Neural cell (in vitro differentiated cells): ENCODE measurements around the gene WDR7. TPM values are rescaled to one million over a fixed set of nuclear protein-coding genes. Genes with fewer than 3 reads are reported as not detected.

ENCODE experiments used
- H2AFZ ChIP-seq: fragments of 200-600, 300-800 bp; sonication (generic), shearing (Covaris generic); 2 replicates; pipeline ENCODE4 v1.6.0; 2014; ENCODE audit warnings: low read depth, mild to moderate bottlenecking, antibody characterized with exemption, low read length, moderate library complexity
- H3F3A ChIP-seq: fragments of 200-600 bp; shearing (Covaris generic); 2 replicates; pipeline ENCODE4 v1.6.1; 2016; ENCODE audit warnings: mild to moderate bottlenecking, moderate library complexity, mixed read lengths, antibody characterized with exemption, low read length; ENCODE audit not compliant: insufficient read depth, poor library complexity, severe bottlenecking
- H3K27ac ChIP-seq: fragments of 200-600, 300-800 bp; sonication (generic), shearing (Covaris generic); 2 replicates; pipeline ENCODE4 v1.5.1; 2014; ENCODE audit warnings: mild to moderate bottlenecking, low read length, moderate library complexity
- H3K27me3 ChIP-seq: fragments of 300-800, 200-600 bp; sonication (generic), shearing (Covaris generic); 2 replicates; pipeline ENCODE4 v1.6.0; 2014; ENCODE audit warnings: mild to moderate bottlenecking, low read depth, low read length, moderate library complexity; ENCODE audit not compliant: insufficient read depth
- H3K36me3 ChIP-seq: fragments of 300-800, 200-600 bp; sonication (generic), shearing (Covaris generic); 2 replicates; pipeline ENCODE4 v1.5.1; 2014; ENCODE audit warnings: mild to moderate bottlenecking, antibody characterized with exemption, low read length, moderate library complexity; ENCODE audit not compliant: insufficient read depth
- H3K4me2 ChIP-seq: fragments of 300-800, 200-600 bp; sonication (generic), shearing (Covaris generic); 2 replicates; pipeline ENCODE4 v1.6.0; 2014; ENCODE audit warnings: mild to moderate bottlenecking, low read length
- H3K4me3 ChIP-seq: fragments of 300-800, 200-600 bp; sonication (generic), shearing (Covaris generic); 2 replicates; pipeline ENCODE4 v1.5.1; 2014; ENCODE audit warnings: mild to moderate bottlenecking, low read length, moderate library complexity
- H3K79me2 ChIP-seq: fragments of 200-600 bp; shearing (Covaris generic); replicated peaks from 2 replicates; pipeline ENCODE4 v1.6.0; 2014; ENCODE audit warnings: mild to moderate bottlenecking, low read length, moderate library complexity; ENCODE audit not compliant: insufficient read depth
- H3K9ac ChIP-seq: fragments of 300-800, 200-600 bp; sonication (generic), shearing (Covaris generic); 2 replicates; pipeline ENCODE4 v1.6.1; 2016; ENCODE audit warnings: mild to moderate bottlenecking, low read length, mixed read lengths
- H3K9me2 ChIP-seq: fragments of 200-600 bp; shearing (Covaris generic); 2 replicates; pipeline ENCODE4 v1.6.1; 2016; ENCODE audit warnings: mild to moderate bottlenecking, low read length, mixed read lengths; ENCODE audit not compliant: insufficient read depth
- H3K9me3 ChIP-seq: fragments of 200-600, 300-800 bp; sonication (generic), shearing (Covaris generic); 2 replicates; pipeline ENCODE4 v1.6.1; 2016; ENCODE audit warnings: mild to moderate bottlenecking, mixed run types, low read length, moderate library complexity, mixed read lengths
- H4K20me1 ChIP-seq: fragments of 200-600 bp; shearing (Covaris generic); 2 replicates; pipeline ENCODE4 v1.6.1; 2016; ENCODE audit warnings: mild to moderate bottlenecking, mixed run types; ENCODE audit not compliant: insufficient read depth
- EP300 ChIP-seq: fragments of 450-650 bp; conservative IDR thresholded peaks from 2 replicates; pipeline ENCODE4 v1.6.1; 2014; ENCODE audit warnings: antibody characterized with exemption, mild to moderate bottlenecking, moderate library complexity; ENCODE audit not compliant: poor library complexity, severe bottlenecking
- EZH2 ChIP-seq: fragments of 200-600, 300-800 bp; shearing (Covaris generic), sonication (generic); IDR thresholded peaks from 2 replicates; pipeline ENCODE4 v1.6.1; 2014; ENCODE audit warnings: antibody characterized with exemption, low read length, borderline replicate concordance, mild to moderate bottlenecking; ENCODE audit not compliant: insufficient read depth, poor library complexity, severe bottlenecking
- MXI1 ChIP-seq: fragments of 450-650 bp; conservative IDR thresholded peaks from 2 replicates; pipeline ENCODE4 v1.6.1; 2014; ENCODE audit warnings: antibody characterized with exemption, mild to moderate bottlenecking; ENCODE audit not compliant: poor library complexity, severe bottlenecking
- POLR2AphosphoS5 ChIP-seq: IDR thresholded peaks from 2 replicates; pipeline ENCODE4 v1.6.1; 2012
- RAD21 ChIP-seq: fragments of 450-650 bp; conservative IDR thresholded peaks from 2 replicates; pipeline ENCODE4 v1.6.1; 2014; ENCODE audit warnings: antibody characterized with exemption, mild to moderate bottlenecking, moderate library complexity
- SMC3 ChIP-seq: fragments of 450-650 bp; conservative IDR thresholded peaks from 2 replicates; pipeline ENCODE4 v1.6.1; 2014; ENCODE audit warnings: antibody characterized with exemption, mild to moderate bottlenecking, moderate library complexity; ENCODE audit not compliant: poor library complexity
- TAF1 ChIP-seq: IDR thresholded peaks from 2 replicates; pipeline ENCODE4 v1.6.1; 2012; ENCODE audit warnings: low read depth
- polyA plus RNA-seq: library from polyadenylated mRNA; depleted of rRNA; stranded (reverse); fragments of >200 nt; gene quantifications from 2 replicates; pipeline ENCODE4 v1.2.3, GENCODE V29; 2014
- TF ChIP-seq, protein P1 (sequence below): fragments of 450-650 bp; IDR thresholded peaks from 2 replicates; pipeline ENCODE4 v1.5.1; 2014; ENCODE audit warnings: antibody characterized with exemption, mild to moderate bottlenecking, moderate library complexity; ENCODE audit not compliant: poor library complexity, severe bottlenecking
- TF ChIP-seq, protein P2 (sequence below): IDR thresholded peaks from 2 replicates; pipeline ENCODE4 v1.6.1; 2012; ENCODE audit warnings: borderline replicate concordance

The WDR7 gene
- polyA plus RNA-seq, 1 donor from 2014 or later: 15.1 TPM

DNA sequence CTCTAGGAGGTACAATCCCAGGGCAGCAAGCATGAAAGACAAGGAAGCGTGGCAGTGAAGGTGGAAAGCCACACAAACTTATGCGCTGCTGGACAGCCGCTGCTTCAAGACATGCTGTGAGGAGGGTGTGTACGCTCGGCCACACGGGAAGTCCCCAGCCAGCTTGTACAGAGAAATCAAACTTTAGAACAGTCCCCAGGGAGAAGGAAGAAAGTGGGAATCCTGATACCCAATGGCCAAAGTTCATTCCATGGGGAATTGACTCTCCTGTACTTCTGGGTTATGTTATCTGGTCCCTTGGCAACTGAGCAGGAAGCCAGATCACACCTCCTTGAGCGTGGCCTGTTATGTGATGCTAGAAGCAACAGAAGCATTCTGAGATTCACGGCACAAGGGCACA lies 409.7 kb downstream of the WDR7 start:
- Histone ChIP-seq H3F3A (no peaks in the 10 kb centered on the region), H3K4me2 (no peak overlapping the region), H3K9me2 (no peaks in the 10 kb centered on the region), H2AFZ (no peak overlapping the region), H3K9ac (no peak overlapping the region), H3K27me3 (no peaks in the 10 kb centered on the region), H4K20me1 (no peaks in the 10 kb centered on the region), H3K27ac (no peak overlapping the region), H3K79me2 (no peaks in the 10 kb centered on the region), H3K9me3 (no peaks in the 10 kb centered on the region), H3K4me3 (no peak overlapping the region), H3K36me3 (no peaks in the 10 kb centered on the region)
- TF ChIP-seq SMC3: no peak
- TF ChIP-seq, protein P1, sequence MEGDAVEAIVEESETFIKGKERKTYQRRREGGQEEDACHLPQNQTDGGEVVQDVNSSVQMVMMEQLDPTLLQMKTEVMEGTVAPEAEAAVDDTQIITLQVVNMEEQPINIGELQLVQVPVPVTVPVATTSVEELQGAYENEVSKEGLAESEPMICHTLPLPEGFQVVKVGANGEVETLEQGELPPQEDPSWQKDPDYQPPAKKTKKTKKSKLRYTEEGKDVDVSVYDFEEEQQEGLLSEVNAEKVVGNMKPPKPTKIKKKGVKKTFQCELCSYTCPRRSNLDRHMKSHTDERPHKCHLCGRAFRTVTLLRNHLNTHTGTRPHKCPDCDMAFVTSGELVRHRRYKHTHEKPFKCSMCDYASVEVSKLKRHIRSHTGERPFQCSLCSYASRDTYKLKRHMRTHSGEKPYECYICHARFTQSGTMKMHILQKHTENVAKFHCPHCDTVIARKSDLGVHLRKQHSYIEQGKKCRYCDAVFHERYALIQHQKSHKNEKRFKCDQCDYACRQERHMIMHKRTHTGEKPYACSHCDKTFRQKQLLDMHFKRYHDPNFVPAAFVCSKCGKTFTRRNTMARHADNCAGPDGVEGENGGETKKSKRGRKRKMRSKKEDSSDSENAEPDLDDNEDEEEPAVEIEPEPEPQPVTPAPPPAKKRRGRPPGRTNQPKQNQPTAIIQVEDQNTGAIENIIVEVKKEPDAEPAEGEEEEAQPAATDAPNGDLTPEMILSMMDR: no peak
- TF ChIP-seq EP300: no peak
- no peak for TF ChIP-seq POLR2AphosphoS5
- TF ChIP-seq, protein P2, sequence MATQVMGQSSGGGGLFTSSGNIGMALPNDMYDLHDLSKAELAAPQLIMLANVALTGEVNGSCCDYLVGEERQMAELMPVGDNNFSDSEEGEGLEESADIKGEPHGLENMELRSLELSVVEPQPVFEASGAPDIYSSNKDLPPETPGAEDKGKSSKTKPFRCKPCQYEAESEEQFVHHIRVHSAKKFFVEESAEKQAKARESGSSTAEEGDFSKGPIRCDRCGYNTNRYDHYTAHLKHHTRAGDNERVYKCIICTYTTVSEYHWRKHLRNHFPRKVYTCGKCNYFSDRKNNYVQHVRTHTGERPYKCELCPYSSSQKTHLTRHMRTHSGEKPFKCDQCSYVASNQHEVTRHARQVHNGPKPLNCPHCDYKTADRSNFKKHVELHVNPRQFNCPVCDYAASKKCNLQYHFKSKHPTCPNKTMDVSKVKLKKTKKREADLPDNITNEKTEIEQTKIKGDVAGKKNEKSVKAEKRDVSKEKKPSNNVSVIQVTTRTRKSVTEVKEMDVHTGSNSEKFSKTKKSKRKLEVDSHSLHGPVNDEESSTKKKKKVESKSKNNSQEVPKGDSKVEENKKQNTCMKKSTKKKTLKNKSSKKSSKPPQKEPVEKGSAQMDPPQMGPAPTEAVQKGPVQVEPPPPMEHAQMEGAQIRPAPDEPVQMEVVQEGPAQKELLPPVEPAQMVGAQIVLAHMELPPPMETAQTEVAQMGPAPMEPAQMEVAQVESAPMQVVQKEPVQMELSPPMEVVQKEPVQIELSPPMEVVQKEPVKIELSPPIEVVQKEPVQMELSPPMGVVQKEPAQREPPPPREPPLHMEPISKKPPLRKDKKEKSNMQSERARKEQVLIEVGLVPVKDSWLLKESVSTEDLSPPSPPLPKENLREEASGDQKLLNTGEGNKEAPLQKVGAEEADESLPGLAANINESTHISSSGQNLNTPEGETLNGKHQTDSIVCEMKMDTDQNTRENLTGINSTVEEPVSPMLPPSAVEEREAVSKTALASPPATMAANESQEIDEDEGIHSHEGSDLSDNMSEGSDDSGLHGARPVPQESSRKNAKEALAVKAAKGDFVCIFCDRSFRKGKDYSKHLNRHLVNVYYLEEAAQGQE: no peak
- TF ChIP-seq RAD21: no peak
- no peak for TF ChIP-seq EZH2
- no peak for TF ChIP-seq MXI1
- no peak for TF ChIP-seq TAF1

DNA sequence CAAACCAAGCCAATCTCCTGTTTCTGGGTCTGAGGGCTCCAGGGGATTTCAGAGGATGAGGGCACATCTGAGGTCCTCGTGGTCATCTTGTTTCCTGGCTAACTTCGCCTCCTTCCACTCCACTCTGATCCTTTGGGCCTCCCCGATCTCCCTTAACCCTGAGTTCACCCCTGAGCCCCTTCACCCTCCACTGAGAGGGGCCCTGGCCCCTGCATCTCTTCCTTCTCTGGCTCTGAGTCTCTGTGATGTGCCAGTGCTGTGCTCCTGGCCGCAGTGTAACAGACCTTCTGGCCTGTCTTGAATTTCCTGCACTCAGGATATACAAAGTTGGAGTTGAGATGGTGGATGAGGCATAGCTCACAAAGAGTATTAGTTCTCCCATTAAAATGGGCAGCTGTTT lies 411.0 kb downstream of the WDR7 start:
- H3K9me2 ChIP-seq: no peaks in the 10 kb centered on the region
- no peak overlapping the region for H3K9ac ChIP-seq
- TF ChIP-seq, protein P1: no peak
- TF ChIP-seq TAF1: no peak
- TF ChIP-seq POLR2AphosphoS5: no peak
- no peak for TF ChIP-seq MXI1
- no peak for TF ChIP-seq EZH2
- TF ChIP-seq RAD21: no peak
- TF ChIP-seq EP300: no peak
- TF ChIP-seq SMC3: no peak
- TF ChIP-seq, protein P2: no peak
- no peak overlapping the region for H3K27ac ChIP-seq
- no peaks in the 10 kb centered on the region for H3K27me3 ChIP-seq
- H3K79me2 ChIP-seq: no peaks in the 10 kb centered on the region
- no peaks in the 10 kb centered on the region for H4K20me1 ChIP-seq
- no peaks in the 10 kb centered on the region for H3F3A ChIP-seq
- H3K4me3 ChIP-seq: no peak overlapping the region
- no peak overlapping the region for H3K4me2 ChIP-seq
- H3K9me3 ChIP-seq: no peaks in the 10 kb centered on the region
- H3K36me3 ChIP-seq: no peaks in the 10 kb centered on the region
- H2AFZ ChIP-seq: no peak overlapping the region
